Activated naive CD8-positive, alpha-beta T cell treated with anti-CD3 and anti-CD28 coated beads, Interleukin-2, amount 10 ng/mL, durations not matched to agents 7 days and 5 days (primary cell): Measurements from ENCODE around the gene STAP1. TPM values are rescaled to one million over a fixed set of nuclear protein-coding genes. Genes with fewer than 3 reads are reported as not detected.
"Not testable (repeated sequence)": the region's sequence is repeated elsewhere in the genome, so short reads cannot be mapped to it uniquely, and the experiment has no call there.

Experiments
- ATAC-seq: fragments of 150-1000 bp; cut with Tn5 transposase; one replicate; pipeline ENCODE4 v1.10.0; 2021; ENCODE audit warnings: low read depth, moderate library complexity
- POLR2A ChIA-PET: fragments of 350-600 bp; sonication (Branson Sonifier 250); formaldehyde crosslinking; loops from one replicate; lab custom pipeline; 2021; ENCODE audit warnings: antibody characterized with exemption; lab: Charles Lee
- DNase-seq: peaks from one replicate; pipeline ENCODE4 v3.0.0; 2021
- H3K27ac Mint-ChIP-seq: one replicate; pipeline ENCODE4 v1.8.0; 2022; ENCODE audit warnings: mild to moderate bottlenecking, mixed read lengths
- H3K27me3 Mint-ChIP-seq: one replicate; pipeline ENCODE4 v1.8.0; 2022; ENCODE audit warnings: mild to moderate bottlenecking, moderate library complexity, mixed read lengths
- H3K36me3 Mint-ChIP-seq: one replicate; pipeline ENCODE4 v1.8.0; 2021; ENCODE audit warnings: mild to moderate bottlenecking, mixed read lengths
- H3K4me1 Mint-ChIP-seq: one replicate; pipeline ENCODE4 v1.8.0; 2021; ENCODE audit warnings: mixed read lengths
- H3K4me3 Mint-ChIP-seq: one replicate; pipeline ENCODE4 v1.8.0; 2022; ENCODE audit warnings: mild to moderate bottlenecking, moderate library complexity, mixed read lengths
- H3K9me3 Mint-ChIP-seq: one replicate; pipeline ENCODE4 v1.8.0; 2021; ENCODE audit warnings: mixed read lengths
- total RNA-seq, 2 experiments: library from RNA; stranded (reverse); gene quantifications; one replicate each; pipeline ENCODE4 v1.2.3, GENCODE V29; 2021

The STAP1 gene
- total RNA-seq, result 10 to 100 TPM; 27.8 to 28.4 TPM

GRCh38 chr4:67558493-67558892 is at the start of gene STAP1:
TSS of gene STAP1 (plus strand) at chr4:67558727. CDS start at chr4:67558810, 83 bp downstream.
- Mint-ChIP-seq H3K4me1 (peaks cover 38% of the 10 kb centered on the region), H3K36me3 (peaks cover 27% of the 10 kb centered on the region), H3K27me3 (no peaks in the 10 kb centered on the region), H3K9me3 (no peaks in the 10 kb centered on the region), H3K4me3 (peak within 1 kb of the TSS; percentile 94), H3K27ac (peak within 1 kb of the TSS; percentile 92)
- POLR2A ChIA-PET, result interaction anchor here (6.2 kb wide), 1 partner anchor 13 kb away, joined by 18 read pairs; the partner anchor contains the start of gene CENPC
- ATAC-seq (peak; percentile 76), DNase-seq (no peak)

- peaks cover 43% of the 10 kb centered on the region for H3K36me3 Mint-ChIP-seq
These were observed 46.0 kb upstream of the STAP1 start for GRCh38 chr4:67512501-67512900.

GRCh38 chr4:67520141-67520540 is 38.4 kb upstream of the STAP1 start:
- Mint-ChIP-seq H3K27ac (no peak overlapping the region), H3K36me3 (peaks cover 52% of the 10 kb centered on the region), H3K4me3 (no peak overlapping the region), H3K4me1 (peaks cover 32% of the 10 kb centered on the region), H3K9me3 (no peaks in the 10 kb centered on the region), H3K27me3 (no peaks in the 10 kb centered on the region)
- DNase-seq (no peak), ATAC-seq (no peak)
- POLR2A ChIA-PET, result no interaction called here

More at GRCh38 chr4:67512501-67512900, 46.0 kb upstream of the STAP1 start:
- Mint-ChIP-seq H3K4me3 (no peak overlapping the region), H3K27me3 (no peaks in the 10 kb centered on the region), H3K4me1 (peaks cover 11% of the 10 kb centered on the region), H3K9me3 (no peaks in the 10 kb centered on the region), H3K27ac (no peak overlapping the region)
- POLR2A ChIA-PET, result no interaction called here
- DNase-seq (no peak), ATAC-seq (no peak)

GRCh38 chr4:67521506-67521905 is 37.0 kb upstream of the STAP1 start:
- POLR2A ChIA-PET, result no interaction called here
- ATAC-seq, result no peak
- peaks cover 56% of the 10 kb centered on the region for H3K36me3 Mint-ChIP-seq

GRCh38 chr4:67522230-67522629 is 36.3 kb upstream of the STAP1 start:
- Mint-ChIP-seq H3K4me1 (peaks cover 40% of the 10 kb centered on the region), H3K9me3 (peaks cover 2% of the 10 kb centered on the region), H3K27ac (no peak overlapping the region), H3K36me3 (peaks cover 61% of the 10 kb centered on the region), H3K4me3 (no peak overlapping the region), H3K27me3 (no peaks in the 10 kb centered on the region)
- no peak for ATAC-seq
- no peak for DNase-seq
- POLR2A ChIA-PET, result no interaction called here

More at GRCh38 chr4:67521506-67521905, 37.0 kb upstream of the STAP1 start:
- Mint-ChIP-seq H3K27me3 (no peaks in the 10 kb centered on the region), H3K27ac (no peak overlapping the region), H3K4me1 (peaks cover 40% of the 10 kb centered on the region), H3K9me3 (peaks cover 2% of the 10 kb centered on the region), H3K4me3 (no peak overlapping the region)
- DNase-seq, result no peak

GRCh38 chr4:67522851-67523671 is 35.5 kb upstream of the STAP1 start:
- Mint-ChIP-seq H3K36me3 (peaks cover 66% of the 10 kb centered on the region), H3K9me3 (peaks cover 2% of the 10 kb centered on the region), H3K27me3 (no peaks in the 10 kb centered on the region), H3K4me3 (no peak overlapping the region), H3K27ac (peak overlapping the region; percentile 49), H3K4me1 (peaks cover 40% of the 10 kb centered on the region)
- DNase-seq (no peak), ATAC-seq (peak; percentile 33)
- POLR2A ChIA-PET, result no interaction called here

GRCh38 chr4:67524140-67524539 is 34.4 kb upstream of the STAP1 start:
- H3K9me3 Mint-ChIP-seq, H3K27me3 Mint-ChIP-seq, ATAC-seq, POLR2A ChIA-PET, DNase-seq: not testable (repeated sequence)
- Mint-ChIP-seq H3K4me3 (peak overlapping the region; percentile 51), H3K36me3 (peaks cover 66% of the 10 kb centered on the region), H3K27ac (peak overlapping the region; percentile 74), H3K4me1 (peaks cover 38% of the 10 kb centered on the region)

GRCh38 chr4:67531379-67531962 is 27.1 kb upstream of the STAP1 start:
- peaks cover 8% of the 10 kb centered on the region for H3K4me1 Mint-ChIP-seq
- no peaks in the 10 kb centered on the region for H3K27me3 Mint-ChIP-seq
- DNase-seq, result no peak
- H3K9me3 Mint-ChIP-seq, result peaks cover 7% of the 10 kb centered on the region
- ATAC-seq, result no peak
- H3K36me3 Mint-ChIP-seq, result peaks cover 73% of the 10 kb centered on the region
- no peak overlapping the region for H3K27ac Mint-ChIP-seq
- POLR2A ChIA-PET, result no interaction called here
- H3K4me3 Mint-ChIP-seq, result no peak overlapping the region

GRCh38 chr4:67532397-67532796 is 26.1 kb upstream of the STAP1 start:
- H3K4me1 Mint-ChIP-seq, ATAC-seq, H3K27ac Mint-ChIP-seq, DNase-seq, POLR2A ChIA-PET, H3K9me3 Mint-ChIP-seq, H3K4me3 Mint-ChIP-seq, H3K27me3 Mint-ChIP-seq: not testable (repeated sequence)
- peaks cover 66% of the 10 kb centered on the region for H3K36me3 Mint-ChIP-seq

GRCh38 chr4:67533112-67533511 is 25.4 kb upstream of the STAP1 start:
- Mint-ChIP-seq H3K4me1 (peaks cover 8% of the 10 kb centered on the region), H3K27ac (no peak overlapping the region), H3K36me3 (peaks cover 64% of the 10 kb centered on the region), H3K9me3 (peaks cover 7% of the 10 kb centered on the region), H3K4me3 (no peak overlapping the region), H3K27me3 (no peaks in the 10 kb centered on the region)
- DNase-seq, result no peak
- no peak for ATAC-seq
- POLR2A ChIA-PET, result no interaction called here

- Mint-ChIP-seq H3K4me3 (no peak overlapping the region), H3K36me3 (peaks cover 67% of the 10 kb centered on the region), H3K9me3 (peaks cover 7% of the 10 kb centered on the region), H3K4me1 (peaks cover 8% of the 10 kb centered on the region), H3K27ac (peak overlapping the region; percentile 44), H3K27me3 (no peaks in the 10 kb centered on the region)
- DNase-seq (no peak), ATAC-seq (no peak)
- POLR2A ChIA-PET, result interaction anchor here (1.8 kb wide), 1 partner anchor 10 kb away, joined by 4 read pairs; the partner anchor contains the start of gene CENPC
These were observed 23.2 kb upstream of the STAP1 start for GRCh38 chr4:67535280-67535840.

- POLR2A ChIA-PET, result no interaction called here
- peaks cover 52% of the 10 kb centered on the region for H3K36me3 Mint-ChIP-seq
- H3K4me1 Mint-ChIP-seq, result peaks cover 27% of the 10 kb centered on the region
- ATAC-seq (no peak), DNase-seq (no peak)
- no peak overlapping the region for H3K27ac Mint-ChIP-seq
- H3K27me3 Mint-ChIP-seq, result no peaks in the 10 kb centered on the region
- H3K4me3 Mint-ChIP-seq, result no peak overlapping the region
- H3K9me3 Mint-ChIP-seq, result no peaks in the 10 kb centered on the region
These were observed 18.7 kb upstream of the STAP1 start for GRCh38 chr4:67539830-67540229.

- H3K4me3 Mint-ChIP-seq, result no peak overlapping the region
- H3K4me1 Mint-ChIP-seq, result peaks cover 28% of the 10 kb centered on the region
- H3K27me3 Mint-ChIP-seq, result no peaks in the 10 kb centered on the region
- H3K36me3 Mint-ChIP-seq, result peaks cover 39% of the 10 kb centered on the region
- ATAC-seq (no peak), DNase-seq (no peak)
- H3K27ac Mint-ChIP-seq, result no peak overlapping the region
- H3K9me3 Mint-ChIP-seq, result no peaks in the 10 kb centered on the region
- POLR2A ChIA-PET, result interaction anchor here (0.6 kb wide), 1 partner anchor 161 kb away, joined by 8 read pairs; no protein-coding TSS in a partner anchor
These were observed 16.5 kb upstream of the STAP1 start for GRCh38 chr4:67542076-67542475.
